HCT116 (cell line): ENCODE results near the gene OPRL1. TPM values are rescaled to one million over a fixed set of nuclear protein-coding genes. Genes with fewer than 3 reads are reported as not detected.

Experiments used
- ATAC-seq: fragments of 200-7000 bp; cut with Tn5 transposase; 2 replicates; pipeline ENCODE4 v1.9.1; 2020; ENCODE audit warnings: mild to moderate bottlenecking, moderate library complexity
- BruUV-seq: library from RNA; stranded (reverse); fragments of 400-500 nt; replicated peaks from 2 replicates; lab custom pipeline; 2021; lab: Mats Ljungman, UMichigan
- CTCF ChIA-PET: fragments of 300-600 bp; sonication (Branson Sonifier 250); formaldehyde crosslinking; loops from one replicate; lab custom pipeline; 2021; ENCODE audit warnings: antibody characterized with exemption; lab: Charles Lee
- POLR2A ChIA-PET: fragments of 300-600, 350-600 bp; sonication (Branson Sonifier 250); formaldehyde crosslinking; loops from one replicate; lab custom pipeline; 2021; ENCODE audit warnings: antibody characterized with exemption; lab: Charles Lee
- RAD21 ChIA-PET, 2 experiments: fragments of 300-600 bp; sonication (Branson Sonifier 250); formaldehyde crosslinking; loops; one replicate each; lab custom pipeline; 2023; ENCODE audit warnings: low total read pairs in 2 of 2; ENCODE audit not compliant: uncharacterized antibody in 2 of 2, unreplicated experiment in 2 of 2, low non-redundant PET in 1 of 2; lab: Charles Lee
- DNase-seq: peaks from one replicate; pipeline ENCODE4 v3.0.0-alpha.2; 2010; ENCODE audit warnings: low read depth, low spot score
- H2AFZ ChIP-seq: fragments of 200-600 bp; shearing (Covaris generic), sonication (generic); 2 replicates; pipeline ENCODE4 v1.6.1; 2017; ENCODE audit warnings: low read depth, mixed run types, mixed read lengths, antibody characterized with exemption, low read length; ENCODE audit not compliant: poor library complexity, severe bottlenecking
- H3K27ac ChIP-seq: 2 replicates; pipeline ENCODE4 v1.5.1; 2012; ENCODE audit warnings: low read depth, low read length
- H3K27me3 ChIP-seq: fragments of 200-600 bp; sonication (generic); 2 replicates; pipeline ENCODE4 v1.6.1; 2016; ENCODE audit warnings: mixed run types, low read length, mixed read lengths; ENCODE audit not compliant: insufficient read depth
- H3K36me3 ChIP-seq, 2 experiments: fragments of 200-500 bp in 1 of 2; fragments of 200-600 bp in 1 of 2; sonication (Bioruptor generic) in 1 of 2; sonication (generic) in 1 of 2; 2 replicates each; pipeline versions ENCODE4 v1.5.1 to v1.6.1; 2014 to 2016; ENCODE audit warnings: low read length in 2 of 2, inconsistent platforms in 1 of 2, mixed read lengths in 1 of 2, mixed run types in 1 of 2; ENCODE audit not compliant: insufficient read depth in 2 of 2, control insufficient read depth in 1 of 2
- H3K4me1 ChIP-seq, 2 experiments: fragments of 200-600 bp in 1 of 2; sonication (generic) in 1 of 2; 2 replicates each; pipeline versions ENCODE4 v1.5.1 to v1.6.1; 2012 to 2017; ENCODE audit warnings: low read length in 2 of 2, inconsistent platforms in 1 of 2, mild to moderate bottlenecking in 1 of 2, mixed read lengths in 1 of 2, mixed run types in 1 of 2, moderate library complexity in 1 of 2; ENCODE audit not compliant: insufficient read depth in 2 of 2, control insufficient read depth in 1 of 2
- H3K4me2 ChIP-seq: fragments of 200-600 bp; sonication (generic); 2 replicates; pipeline ENCODE4 v1.6.1; 2017; ENCODE audit warnings: mixed run types, low read length, mixed read lengths
- H3K4me3 ChIP-seq, 2 experiments: fragments of 200-600 bp in 1 of 2; sonication (generic) in 1 of 2; replicated peaks in 1 of 2; 2 replicates each; pipeline ENCODE4 v1.5.1; 2011 to 2016; ENCODE audit warnings: low read length in 2 of 2, control low read depth in 1 of 2, low read depth in 1 of 2, mild to moderate bottlenecking in 1 of 2, mixed read lengths in 1 of 2, mixed run types in 1 of 2
- H3K79me2 ChIP-seq: fragments of 200-600 bp; sonication (generic); 2 replicates; pipeline ENCODE4 v1.6.1; 2017; ENCODE audit warnings: mild to moderate bottlenecking, mixed run types, low read length, moderate library complexity, mixed read lengths; ENCODE audit not compliant: insufficient read depth
- H3K9ac ChIP-seq: fragments of 200-600 bp; sonication (generic); 2 replicates; pipeline ENCODE4 v1.6.1; 2016; ENCODE audit warnings: low read length, mixed read lengths
- H3K9me2 ChIP-seq: fragments of 200-600 bp; sonication (generic), shearing (Covaris generic); 2 replicates; pipeline ENCODE4 v1.6.1; 2017; ENCODE audit warnings: mixed run types, mild to moderate bottlenecking, moderate library complexity; ENCODE audit not compliant: insufficient read depth
- H3K9me3 ChIP-seq, 2 experiments: fragments of 200-500 bp in 1 of 2; fragments of 200-600 bp in 1 of 2; sonication (Bioruptor generic) in 1 of 2; sonication (generic) in 1 of 2; 2 replicates each; pipeline ENCODE4 v1.6.1; 2014 to 2017; ENCODE audit warnings: low read length in 2 of 2, mixed read lengths in 2 of 2, inconsistent platforms in 1 of 2, low read depth in 1 of 2, mild to moderate bottlenecking in 1 of 2, mixed run types in 1 of 2, moderate library complexity in 1 of 2; ENCODE audit not compliant: control insufficient read depth in 1 of 2, insufficient read depth in 1 of 2
- H4K20me1 ChIP-seq: fragments of 200-600 bp; sonication (generic), shearing (Covaris generic); 2 replicates; pipeline ENCODE4 v1.6.1; 2017; ENCODE audit warnings: mixed run types, mild to moderate bottlenecking, moderate library complexity; ENCODE audit not compliant: insufficient read depth
- ATF3 ChIP-seq: IDR thresholded peaks from 2 replicates; pipeline ENCODE4 v1.6.1; 2012
- CBX3 ChIP-seq: IDR thresholded peaks from 2 replicates; pipeline ENCODE4 v1.6.1; 2012; ENCODE audit warnings: low read depth
- CEBPB ChIP-seq: IDR thresholded peaks from 2 replicates; pipeline ENCODE4 v1.6.1; 2012; ENCODE audit warnings: low read depth
- CTCF ChIP-seq, 3 experiments: fragments of 200-600 bp in 1 of 3; sonication (generic) in 1 of 3; IDR thresholded peaks in 2 of 3; conservative IDR thresholded peaks in 1 of 3; 2 replicates each; pipeline ENCODE4 v1.5.1; 2012 to 2017; ENCODE audit warnings: low read depth in 2 of 3, low read length in 2 of 3, antibody characterized with exemption in 1 of 3, borderline replicate concordance in 1 of 3, control low read depth in 1 of 3, mild to moderate bottlenecking in 1 of 3, mixed read lengths in 1 of 3, mixed run types in 1 of 3, moderate library complexity in 1 of 3; ENCODE audit not compliant: insufficient read depth in 1 of 3
- EGR1 ChIP-seq: IDR thresholded peaks from 2 replicates; pipeline ENCODE4 v1.6.1; 2012; ENCODE audit warnings: low read depth
- ELF1 ChIP-seq: IDR thresholded peaks from 2 replicates; pipeline ENCODE4 v1.6.1; 2012; ENCODE audit warnings: low read depth, borderline replicate concordance
- EZH2 ChIP-seq: fragments of 200-600 bp; sonication (generic); IDR thresholded peaks from 2 replicates; pipeline ENCODE4 v1.6.1; 2017; ENCODE audit warnings: antibody characterized with exemption, mixed run types
- EZH2phosphoT487 ChIP-seq: fragments of 200-600 bp; IDR thresholded peaks from 2 replicates; pipeline ENCODE4 v1.6.1; 2018; ENCODE audit warnings: antibody characterized with exemption, borderline replicate concordance
- FOSL1 ChIP-seq: IDR thresholded peaks from 2 replicates; pipeline ENCODE4 v1.6.1; 2012; ENCODE audit warnings: low read depth
- JUND ChIP-seq: IDR thresholded peaks from 2 replicates; pipeline ENCODE4 v1.6.1; 2012
- MAX ChIP-seq: IDR thresholded peaks from 2 replicates; pipeline ENCODE4 v1.6.1; 2012
- POLR2AphosphoS5 ChIP-seq: IDR thresholded peaks from 2 replicates; pipeline ENCODE4 v1.6.1; 2011; ENCODE audit warnings: mild to moderate bottlenecking, low read depth, low read length, moderate library complexity
- RAD21 ChIP-seq: IDR thresholded peaks from 2 replicates; pipeline ENCODE4 v1.6.1; 2012; ENCODE audit warnings: low read depth, mild to moderate bottlenecking
- REST ChIP-seq: IDR thresholded peaks from 2 replicates; pipeline ENCODE4 v1.6.1; 2012; ENCODE audit warnings: low read depth
- SP1 ChIP-seq: IDR thresholded peaks from 2 replicates; pipeline ENCODE4 v1.6.1; 2012; ENCODE audit warnings: low read depth
- TCF7L2 ChIP-seq: IDR thresholded peaks from 2 replicates; pipeline ENCODE4 v1.7.0; 2011; ENCODE audit warnings: borderline replicate concordance, inconsistent platforms; ENCODE audit not compliant: insufficient read depth, insufficient read length; ENCODE audit errors: extremely low read depth
- YY1 ChIP-seq: IDR thresholded peaks from 2 replicates; pipeline ENCODE4 v1.6.1; 2011; ENCODE audit warnings: low read length, low read depth, moderate library complexity, mild to moderate bottlenecking; ENCODE audit not compliant: insufficient replicate concordance; ENCODE audit errors: extremely low read depth
- ZBTB33 ChIP-seq: IDR thresholded peaks from 2 replicates; pipeline ENCODE4 v1.6.1; 2011; ENCODE audit warnings: mild to moderate bottlenecking, low read length, moderate library complexity; ENCODE audit not compliant: insufficient replicate concordance; ENCODE audit errors: extremely low read depth
- ZNF274 ChIP-seq: fragments of 200-500 bp; sonication (Bioruptor generic); IDR thresholded peaks from 2 replicates; pipeline ENCODE4 v1.6.1; 2014; ENCODE audit warnings: mild to moderate bottlenecking, low read depth, low read length, inconsistent platforms
- intact Hi-C: fragments of 100-400 bp; cut with micrococcal nuclease; formaldehyde crosslinking; loops from 2 replicates; pipeline ENCODE4 v1.10.0; 2022
- total RNA-seq: library from RNA; stranded (reverse); gene quantifications from one replicate; pipeline ENCODE4 v1.2.1, GENCODE V29; 2021; ENCODE audit not compliant: unreplicated experiment

OPRL1 gene
- total RNA-seq, 1 experiment from 2014 or later = 1.6 TPM

GRCh38 chr20:64130271-64130670, 50.4 kb downstream of the OPRL1 start:
- Histone ChIP-seq H3K27ac (no peak overlapping the region), H4K20me1 (no peaks in the 10 kb centered on the region), H3K9me2 (no peaks in the 10 kb centered on the region), H3K27me3 (no peaks in the 10 kb centered on the region), H2AFZ (no peak overlapping the region), H3K4me1 (no peaks in the 10 kb centered on the region), H3K4me2 (no peak overlapping the region), H3K36me3 (no peaks in the 10 kb centered on the region), H3K9ac (no peak overlapping the region), H3K9me3 (no peaks in the 10 kb centered on the region), H3K79me2 (no peaks in the 10 kb centered on the region), H3K4me3 (no peak overlapping the region)
- CTCF ChIA-PET = no interaction called here
- TF ChIP-seq JUND = no peak
- no peak for TF ChIP-seq CBX3
- no peak for TF ChIP-seq EZH2
- no peak for TF ChIP-seq EZH2phosphoT487
- no peak for TF ChIP-seq ATF3
- TF ChIP-seq TCF7L2 = no peak
- TF ChIP-seq FOSL1 = no peak
- no peak for TF ChIP-seq CEBPB
- TF ChIP-seq REST = no peak
- no peak for TF ChIP-seq SP1
- TF ChIP-seq ELF1 = no peak
- TF ChIP-seq POLR2AphosphoS5 = no peak
- no peak for TF ChIP-seq RAD21
- TF ChIP-seq MAX = no peak
- TF ChIP-seq EGR1 = no peak
- TF ChIP-seq YY1 = no peak
- TF ChIP-seq CTCF (IDR thresholded peaks at IDR 0.05 in 2 of 3, conservative IDR thresholded peaks at IDR 0.05 in 1 of 3; ENCODE audit: borderline replicate concordance in 1 of 3, insufficient read depth in 1 of 3, low read depth in 2 of 3, low read length in 2 of 3) = no peak
- no peak for TF ChIP-seq ZNF274
- no peak for TF ChIP-seq ZBTB33
- BruUV-seq = no TSS peak
- ATAC-seq = no peak
- RAD21 ChIA-PET = no interaction called here
- intact Hi-C loops = no loop called here
- DNase-seq = no peak
- POLR2A ChIA-PET = no interaction called here
